ENCODE measurements around the gene SLX4.

The SLX4 gene

GRCh38 chr16:3601614-3602319 is 9.6 kb downstream of the SLX4 start:
- DNase-seq (ENCODE audit: low read depth in 2 of 2, low spot score in 1 of 2), result no peak

DNA sequence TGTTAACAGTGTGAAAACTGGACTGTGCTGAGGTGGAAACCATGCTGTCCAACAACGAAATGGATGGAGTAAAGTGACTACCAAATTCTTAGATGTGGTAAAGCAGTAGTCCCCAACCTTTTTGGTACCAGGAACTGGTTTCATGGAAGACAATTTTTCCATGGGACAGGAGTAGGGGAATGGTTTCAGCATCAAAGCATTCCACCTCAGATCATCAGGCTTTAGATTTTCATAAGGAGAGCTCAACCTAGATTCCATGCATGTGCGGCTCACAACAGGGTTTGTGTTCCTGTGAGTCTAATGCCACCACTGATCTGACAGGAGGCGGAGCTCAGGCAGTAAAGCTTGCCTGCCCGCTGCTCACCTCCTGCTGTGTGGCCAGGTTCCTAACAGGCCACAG is 11.5 kb downstream of the SLX4 start:
- no peak for DNase-seq (ENCODE audit: low read depth in 2 of 2, low spot score in 1 of 2)

DNA sequence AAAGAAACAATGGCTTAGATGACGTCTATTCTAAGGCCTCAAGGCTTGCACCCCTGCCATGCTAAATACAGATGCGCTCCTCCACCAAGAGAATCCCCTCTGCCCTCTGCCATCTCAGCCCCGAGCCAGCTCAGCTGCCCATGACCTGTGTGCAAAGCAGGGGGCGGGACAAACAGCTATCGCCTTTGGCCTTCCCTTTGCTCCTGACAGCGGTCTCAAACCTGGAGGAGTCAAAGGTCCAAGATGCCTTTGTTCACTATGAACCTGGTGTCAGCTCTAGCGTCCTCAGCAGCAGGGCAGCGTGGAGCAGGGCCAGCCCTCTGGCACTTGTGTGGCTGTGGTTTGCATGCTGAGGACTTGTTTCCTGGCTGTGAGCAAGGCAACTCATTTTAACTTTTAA is 12.3 kb downstream of the SLX4 start:
- DNase-seq (ENCODE audit: low read depth in 2 of 2, low spot score in 1 of 2), result no peak

GRCh38 chr16:3598236-3598635 is 13.2 kb downstream of the SLX4 start:
- no peak for DNase-seq (ENCODE audit: low read depth in 2 of 2, low spot score in 1 of 2)

DNA sequence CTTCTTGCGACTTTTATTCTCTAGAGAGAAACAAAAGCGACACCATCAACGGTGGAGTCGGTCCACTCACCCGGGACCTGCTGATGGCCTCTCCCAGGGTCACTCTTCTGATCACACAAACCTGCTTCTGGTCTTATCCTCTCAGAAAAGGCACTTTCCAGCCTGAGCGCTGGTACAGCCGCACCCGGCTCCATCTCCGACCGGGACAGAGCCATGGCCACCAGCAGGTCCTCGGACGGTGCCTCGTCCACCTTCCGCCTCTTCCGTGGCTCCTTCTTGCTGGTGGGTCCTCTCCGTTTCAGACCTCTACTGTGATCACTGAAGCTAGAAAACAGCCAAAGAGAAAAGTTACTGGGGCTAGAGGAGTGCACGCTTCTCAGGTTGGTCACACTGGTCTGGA is 13.7 kb downstream of the SLX4 start:
- DNase-seq (ENCODE audit: low read depth in 2 of 2, low spot score in 1 of 2), result no peak

GRCh38 chr16:3597226-3597625 is 14.2 kb downstream of the SLX4 start:
- DNase-seq (ENCODE audit: low read depth in 2 of 2, low spot score in 1 of 2), result no peak

- DNase-seq (ENCODE audit: low read depth in 2 of 2, low spot score in 1 of 2), result no peak
Observed at GRCh38 chr16:3596101-3596861, 15.1 kb downstream of the SLX4 start.

DNA sequence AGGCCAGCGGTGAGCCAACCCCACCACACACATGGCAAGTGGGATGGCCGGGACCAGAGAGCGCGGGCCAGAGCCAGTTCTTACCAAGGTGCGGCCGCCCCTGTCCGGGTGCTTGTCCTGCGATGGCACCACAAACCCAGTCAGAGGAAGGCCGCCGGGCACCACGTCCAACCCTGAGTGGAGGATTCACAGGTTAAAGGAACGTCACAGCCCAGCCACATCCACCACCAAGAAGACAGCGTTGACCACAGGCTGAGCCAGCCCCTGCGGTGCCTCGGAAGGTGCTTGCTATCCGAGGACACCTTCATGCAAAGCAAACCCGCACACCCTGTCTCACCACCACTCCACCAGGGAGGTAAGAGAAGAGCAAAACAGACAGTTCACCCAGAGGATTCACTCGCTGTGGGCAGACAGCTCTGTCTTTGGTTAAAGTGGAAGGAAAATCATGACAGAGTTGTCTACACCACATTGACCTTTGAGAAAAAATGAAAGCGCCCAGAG is 15.8 kb downstream of the SLX4 start:
- no peak for DNase-seq (ENCODE audit: low read depth in 2 of 2, low spot score in 1 of 2)

GRCh38 chr16:3595110-3595486 is 16.3 kb downstream of the SLX4 start:
- DNase-seq (ENCODE audit: low read depth in 2 of 2, low spot score in 1 of 2), result no peak

DNA sequence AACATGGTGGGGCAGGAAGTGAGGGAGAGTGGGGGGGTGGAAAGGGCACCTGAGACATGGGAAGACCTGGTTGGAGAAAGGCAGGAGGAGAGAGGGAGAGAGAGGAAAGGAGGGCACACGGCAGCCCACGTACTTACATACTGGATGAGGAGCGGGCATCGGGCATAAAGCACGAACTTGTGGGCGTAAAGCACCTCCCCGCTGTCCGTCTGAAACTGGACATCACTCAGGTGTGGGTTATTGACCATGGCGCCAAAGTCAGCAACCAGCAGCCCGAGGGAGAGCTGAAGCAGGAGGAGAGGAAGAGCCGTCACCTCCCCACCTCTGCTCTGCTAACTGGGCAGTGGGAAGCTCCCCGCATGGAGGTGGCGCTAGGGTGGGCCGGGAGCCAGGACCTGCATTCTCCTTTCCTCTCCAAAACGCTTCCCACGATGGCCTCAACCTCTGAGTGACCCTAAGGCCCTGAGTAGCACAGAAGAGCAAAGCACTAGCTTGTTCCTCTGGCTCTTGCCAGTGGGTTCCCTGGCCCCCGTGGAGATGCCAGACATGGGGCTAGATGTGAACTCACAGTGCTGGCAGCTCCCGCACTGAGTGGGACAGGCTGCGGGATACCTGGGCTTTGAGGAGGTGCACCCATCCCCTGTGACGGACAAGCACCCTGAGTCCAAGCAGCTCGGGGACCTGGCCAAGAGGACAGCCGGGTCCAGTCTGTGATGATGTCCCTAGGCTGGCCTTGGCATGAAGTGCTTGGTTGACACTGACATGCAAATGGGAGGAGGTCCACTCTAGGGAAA is 16.9 kb downstream of the SLX4 start:
- DNase-seq (ENCODE audit: low read depth in 2 of 2, low spot score in 1 of 2), result no peak

DNA sequence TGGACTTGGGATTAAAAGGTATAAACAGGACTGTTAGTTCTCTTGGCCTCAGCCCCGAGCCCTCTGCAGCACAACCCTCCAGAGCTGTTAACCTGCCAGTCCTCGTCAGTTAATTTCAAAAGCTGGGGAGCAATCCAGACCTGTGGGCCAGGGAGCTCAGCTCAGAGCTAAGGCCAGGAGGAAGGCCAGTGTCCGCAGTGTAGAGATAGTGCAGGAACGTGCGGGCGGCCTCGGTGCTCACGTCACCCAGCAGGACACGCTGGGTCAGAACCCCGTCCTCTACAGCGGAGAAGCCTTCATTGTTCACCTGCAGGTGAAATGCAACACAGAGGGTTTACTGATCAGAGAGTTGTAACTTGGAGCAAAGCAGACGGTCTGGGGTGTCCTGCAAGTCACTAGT is 18.8 kb downstream of the SLX4 start:
- no peak for DNase-seq (ENCODE audit: low read depth in 2 of 2, low spot score in 1 of 2)

- no peak for DNase-seq (ENCODE audit: low read depth in 2 of 2, low spot score in 1 of 2)
Observed at GRCh38 chr16:3591991-3592390, 19.4 kb downstream of the SLX4 start.

- DNase-seq (ENCODE audit: low read depth in 2 of 2, low spot score in 1 of 2), result no peak
Observed at GRCh38 chr16:3591436-3591803, 20.0 kb downstream of the SLX4 start.

GRCh38 chr16:3590736-3591435 is 20.5 kb downstream of the SLX4 start:
- no peak for DNase-seq (ENCODE audit: low read depth in 2 of 2, low spot score in 1 of 2)

DNA sequence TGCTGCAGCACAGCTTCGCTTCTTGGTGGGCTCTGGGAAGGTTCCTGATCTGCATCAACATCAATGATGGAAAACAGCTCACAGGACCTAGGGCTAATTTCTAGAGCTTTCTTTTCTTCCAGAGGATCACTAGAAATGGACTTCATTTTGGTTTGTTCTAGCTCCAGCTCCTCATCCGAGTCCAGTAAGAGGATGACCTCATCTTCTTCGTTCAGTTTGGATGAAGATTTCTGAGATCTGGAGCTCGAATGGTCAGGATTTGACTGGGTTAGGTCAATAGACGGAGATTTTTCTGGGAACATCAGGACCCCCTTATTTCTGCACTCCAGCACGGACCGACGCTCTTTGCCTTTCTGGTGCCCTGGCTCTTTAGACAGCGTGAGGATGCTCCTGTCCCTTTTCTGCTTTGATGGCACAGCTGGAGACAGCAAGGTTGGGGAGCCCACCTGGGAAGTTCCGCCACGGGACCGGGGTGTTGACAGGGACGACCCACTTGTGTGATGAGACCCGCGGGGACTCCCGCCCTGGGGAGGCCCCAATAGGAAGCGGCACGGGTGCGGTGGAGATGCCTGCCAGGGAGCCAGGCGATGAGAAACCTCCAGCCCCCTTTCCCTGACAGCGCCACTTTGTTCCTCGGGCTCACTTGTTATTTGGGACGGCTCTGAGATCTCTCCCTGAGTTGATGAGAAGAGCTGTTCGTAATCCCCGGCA is 21.3 kb downstream of the SLX4 start:
- DNase-seq (ENCODE audit: low read depth in 2 of 2, low spot score in 1 of 2), result no peak

GRCh38 chr16:3589441-3589921 is 21.9 kb downstream of the SLX4 start:
- DNase-seq (ENCODE audit: low read depth in 2 of 2, low spot score in 1 of 2), result no peak

- no peak for DNase-seq (ENCODE audit: low read depth in 2 of 2, low spot score in 1 of 2)
Observed at GRCh38 chr16:3589001-3589400, 22.4 kb downstream of the SLX4 start.

DNA sequence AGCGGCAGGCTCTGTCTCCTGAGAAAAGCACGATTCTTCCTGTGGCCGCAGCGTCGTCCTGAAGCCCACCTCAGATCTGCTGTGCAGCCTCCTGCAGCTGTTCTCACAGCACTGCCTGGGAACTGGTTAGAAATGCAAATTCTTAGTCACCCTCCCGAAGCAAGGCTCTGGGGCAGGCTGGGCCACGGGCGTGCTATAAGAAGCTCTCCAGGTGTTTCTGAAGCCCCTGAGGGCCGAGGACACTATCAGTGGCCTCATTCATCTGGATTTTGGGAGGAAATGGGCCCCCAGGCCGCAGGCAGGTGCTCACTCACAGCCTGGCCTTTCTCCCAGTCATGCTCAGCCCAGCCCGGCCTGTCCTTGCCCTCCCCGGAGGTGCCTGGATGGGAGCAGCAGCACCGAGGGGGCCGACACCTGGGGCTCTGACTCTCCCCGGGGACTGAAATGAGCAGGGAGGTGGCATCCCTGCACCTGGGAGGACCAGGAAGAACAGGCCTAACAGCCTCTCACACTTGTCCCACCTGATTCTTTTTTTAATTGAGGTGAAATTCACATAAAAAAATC is 23.8 kb downstream of the SLX4 start:
- DNase-seq (ENCODE audit: low read depth in 2 of 2, low spot score in 1 of 2), result no peak

- no peak for DNase-seq (ENCODE audit: low read depth in 2 of 2, low spot score in 1 of 2)
Observed at GRCh38 chr16:3584412-3584811, 27.0 kb downstream of the SLX4 start.

Measured in stimulated activated CD8-positive, alpha-beta memory T cell treated with anti-CD3 and anti-CD28 coated beads, Interleukin-4, amount 100 ng/mL, for 4 hours (primary cell).